Neural cell (in vitro differentiated cells): ENCODE measurements around the gene ACD. TPM values are rescaled to one million over a fixed set of nuclear protein-coding genes. Genes with fewer than 3 reads are reported as not detected.

Experiments
- H2AFZ ChIP-seq: fragments of 200-600, 300-800 bp; sonication (generic), shearing (Covaris generic); 2 replicates; pipeline ENCODE4 v1.6.0; 2014; ENCODE audit warnings: low read depth, mild to moderate bottlenecking, antibody characterized with exemption, low read length, moderate library complexity
- H3F3A ChIP-seq: fragments of 200-600 bp; shearing (Covaris generic); 2 replicates; pipeline ENCODE4 v1.6.1; 2016; ENCODE audit warnings: mild to moderate bottlenecking, moderate library complexity, mixed read lengths, antibody characterized with exemption, low read length; ENCODE audit not compliant: insufficient read depth, poor library complexity, severe bottlenecking
- H3K27ac ChIP-seq: fragments of 200-600, 300-800 bp; sonication (generic), shearing (Covaris generic); 2 replicates; pipeline ENCODE4 v1.5.1; 2014; ENCODE audit warnings: mild to moderate bottlenecking, low read length, moderate library complexity
- H3K27me3 ChIP-seq: fragments of 300-800, 200-600 bp; sonication (generic), shearing (Covaris generic); 2 replicates; pipeline ENCODE4 v1.6.0; 2014; ENCODE audit warnings: mild to moderate bottlenecking, low read depth, low read length, moderate library complexity; ENCODE audit not compliant: insufficient read depth
- H3K36me3 ChIP-seq: fragments of 300-800, 200-600 bp; sonication (generic), shearing (Covaris generic); 2 replicates; pipeline ENCODE4 v1.5.1; 2014; ENCODE audit warnings: mild to moderate bottlenecking, antibody characterized with exemption, low read length, moderate library complexity; ENCODE audit not compliant: insufficient read depth
- H3K4me2 ChIP-seq: fragments of 300-800, 200-600 bp; sonication (generic), shearing (Covaris generic); 2 replicates; pipeline ENCODE4 v1.6.0; 2014; ENCODE audit warnings: mild to moderate bottlenecking, low read length
- H3K4me3 ChIP-seq: fragments of 300-800, 200-600 bp; sonication (generic), shearing (Covaris generic); 2 replicates; pipeline ENCODE4 v1.5.1; 2014; ENCODE audit warnings: mild to moderate bottlenecking, low read length, moderate library complexity
- H3K79me2 ChIP-seq: fragments of 200-600 bp; shearing (Covaris generic); replicated peaks from 2 replicates; pipeline ENCODE4 v1.6.0; 2014; ENCODE audit warnings: mild to moderate bottlenecking, low read length, moderate library complexity; ENCODE audit not compliant: insufficient read depth
- H3K9ac ChIP-seq: fragments of 300-800, 200-600 bp; sonication (generic), shearing (Covaris generic); 2 replicates; pipeline ENCODE4 v1.6.1; 2016; ENCODE audit warnings: mild to moderate bottlenecking, low read length, mixed read lengths
- H3K9me2 ChIP-seq: fragments of 200-600 bp; shearing (Covaris generic); 2 replicates; pipeline ENCODE4 v1.6.1; 2016; ENCODE audit warnings: mild to moderate bottlenecking, low read length, mixed read lengths; ENCODE audit not compliant: insufficient read depth
- H3K9me3 ChIP-seq: fragments of 200-600, 300-800 bp; sonication (generic), shearing (Covaris generic); 2 replicates; pipeline ENCODE4 v1.6.1; 2016; ENCODE audit warnings: mild to moderate bottlenecking, mixed run types, low read length, moderate library complexity, mixed read lengths
- H4K20me1 ChIP-seq: fragments of 200-600 bp; shearing (Covaris generic); 2 replicates; pipeline ENCODE4 v1.6.1; 2016; ENCODE audit warnings: mild to moderate bottlenecking, mixed run types; ENCODE audit not compliant: insufficient read depth
- EP300 ChIP-seq: fragments of 450-650 bp; conservative IDR thresholded peaks from 2 replicates; pipeline ENCODE4 v1.6.1; 2014; ENCODE audit warnings: antibody characterized with exemption, mild to moderate bottlenecking, moderate library complexity; ENCODE audit not compliant: poor library complexity, severe bottlenecking
- EZH2 ChIP-seq: fragments of 200-600, 300-800 bp; shearing (Covaris generic), sonication (generic); IDR thresholded peaks from 2 replicates; pipeline ENCODE4 v1.6.1; 2014; ENCODE audit warnings: antibody characterized with exemption, low read length, borderline replicate concordance, mild to moderate bottlenecking; ENCODE audit not compliant: insufficient read depth, poor library complexity, severe bottlenecking
- MXI1 ChIP-seq: fragments of 450-650 bp; conservative IDR thresholded peaks from 2 replicates; pipeline ENCODE4 v1.6.1; 2014; ENCODE audit warnings: antibody characterized with exemption, mild to moderate bottlenecking; ENCODE audit not compliant: poor library complexity, severe bottlenecking
- POLR2AphosphoS5 ChIP-seq: IDR thresholded peaks from 2 replicates; pipeline ENCODE4 v1.6.1; 2012
- RAD21 ChIP-seq: fragments of 450-650 bp; conservative IDR thresholded peaks from 2 replicates; pipeline ENCODE4 v1.6.1; 2014; ENCODE audit warnings: antibody characterized with exemption, mild to moderate bottlenecking, moderate library complexity
- REST ChIP-seq: IDR thresholded peaks from 2 replicates; pipeline ENCODE4 v1.6.1; 2012; ENCODE audit warnings: borderline replicate concordance
- SMC3 ChIP-seq: fragments of 450-650 bp; conservative IDR thresholded peaks from 2 replicates; pipeline ENCODE4 v1.6.1; 2014; ENCODE audit warnings: antibody characterized with exemption, mild to moderate bottlenecking, moderate library complexity; ENCODE audit not compliant: poor library complexity
- TAF1 ChIP-seq: IDR thresholded peaks from 2 replicates; pipeline ENCODE4 v1.6.1; 2012; ENCODE audit warnings: low read depth
- polyA plus RNA-seq: library from polyadenylated mRNA; depleted of rRNA; stranded (reverse); fragments of >200 nt; gene quantifications from 2 replicates; pipeline ENCODE4 v1.2.3, GENCODE V29; 2014
- TF ChIP-seq, protein P1 (sequence below): fragments of 450-650 bp; IDR thresholded peaks from 2 replicates; pipeline ENCODE4 v1.5.1; 2014; ENCODE audit warnings: antibody characterized with exemption, mild to moderate bottlenecking, moderate library complexity; ENCODE audit not compliant: poor library complexity, severe bottlenecking

The ACD gene
- polyA plus RNA-seq, 1 donor from 2014 or later = 98.6 TPM

GRCh38 chr16:67675999-67676398, 15.9 kb upstream of the ACD start:
- Histone ChIP-seq H3K27ac (no peak overlapping the region), H3K4me2 (no peak overlapping the region), H3K9me3 (no peaks in the 10 kb centered on the region), H2AFZ (no peak overlapping the region), H3K79me2 (no peaks in the 10 kb centered on the region), H3K4me3 (no peak overlapping the region), H4K20me1 (no peaks in the 10 kb centered on the region), H3K36me3 (no peaks in the 10 kb centered on the region), H3K27me3 (no peaks in the 10 kb centered on the region), H3F3A (no peaks in the 10 kb centered on the region), H3K9ac (no peak overlapping the region), H3K9me2 (no peaks in the 10 kb centered on the region)
- TF ChIP-seq MXI1 (no peak), REST (no peak), EP300 (no peak), POLR2AphosphoS5 (no peak), EZH2 (no peak), TAF1 (no peak), SMC3 (no peak), RAD21 (no peak)
- TF ChIP-seq, protein P1, sequence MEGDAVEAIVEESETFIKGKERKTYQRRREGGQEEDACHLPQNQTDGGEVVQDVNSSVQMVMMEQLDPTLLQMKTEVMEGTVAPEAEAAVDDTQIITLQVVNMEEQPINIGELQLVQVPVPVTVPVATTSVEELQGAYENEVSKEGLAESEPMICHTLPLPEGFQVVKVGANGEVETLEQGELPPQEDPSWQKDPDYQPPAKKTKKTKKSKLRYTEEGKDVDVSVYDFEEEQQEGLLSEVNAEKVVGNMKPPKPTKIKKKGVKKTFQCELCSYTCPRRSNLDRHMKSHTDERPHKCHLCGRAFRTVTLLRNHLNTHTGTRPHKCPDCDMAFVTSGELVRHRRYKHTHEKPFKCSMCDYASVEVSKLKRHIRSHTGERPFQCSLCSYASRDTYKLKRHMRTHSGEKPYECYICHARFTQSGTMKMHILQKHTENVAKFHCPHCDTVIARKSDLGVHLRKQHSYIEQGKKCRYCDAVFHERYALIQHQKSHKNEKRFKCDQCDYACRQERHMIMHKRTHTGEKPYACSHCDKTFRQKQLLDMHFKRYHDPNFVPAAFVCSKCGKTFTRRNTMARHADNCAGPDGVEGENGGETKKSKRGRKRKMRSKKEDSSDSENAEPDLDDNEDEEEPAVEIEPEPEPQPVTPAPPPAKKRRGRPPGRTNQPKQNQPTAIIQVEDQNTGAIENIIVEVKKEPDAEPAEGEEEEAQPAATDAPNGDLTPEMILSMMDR = no peak

DNA sequence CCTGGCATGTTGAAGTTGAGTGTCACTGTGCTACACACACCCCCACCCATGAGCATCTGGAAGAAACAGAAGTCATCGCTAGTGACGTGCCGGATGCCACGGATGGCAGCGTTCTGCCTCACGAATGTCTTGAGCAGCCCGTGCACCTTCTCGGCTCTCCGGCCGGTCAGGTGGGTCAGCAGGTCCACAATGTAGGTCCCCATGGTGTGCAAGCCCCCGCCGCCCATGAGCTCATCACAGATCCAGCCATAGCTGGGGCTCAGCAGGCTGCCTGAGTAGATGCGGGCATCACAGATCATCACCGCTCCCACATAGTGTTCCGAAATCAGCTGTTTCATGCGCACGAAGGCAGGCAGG, 15.5 kb upstream of the ACD start:
- no peaks in the 10 kb centered on the region for H3K36me3 ChIP-seq

More for the DNA sequence above, 15.5 kb upstream of the ACD start:
- no peak for TF ChIP-seq POLR2AphosphoS5
- TF ChIP-seq TAF1 = no peak
- no peak for TF ChIP-seq RAD21
- TF ChIP-seq EP300 = no peak
- no peak for TF ChIP-seq SMC3
- no peak for TF ChIP-seq EZH2
- no peak for TF ChIP-seq REST
- TF ChIP-seq MXI1 = no peak
- TF ChIP-seq, protein P1 = no peak
- H3K9me2 ChIP-seq = no peaks in the 10 kb centered on the region
- H2AFZ ChIP-seq = no peak overlapping the region
- H3K4me3 ChIP-seq = no peak overlapping the region
- no peak overlapping the region for H3K27ac ChIP-seq
- H3K9me3 ChIP-seq = no peaks in the 10 kb centered on the region
- no peaks in the 10 kb centered on the region for H3K79me2 ChIP-seq
- H4K20me1 ChIP-seq = no peaks in the 10 kb centered on the region
- H3K27me3 ChIP-seq = no peaks in the 10 kb centered on the region
- no peak overlapping the region for H3K4me2 ChIP-seq
- no peak overlapping the region for H3K9ac ChIP-seq
- H3F3A ChIP-seq = no peaks in the 10 kb centered on the region
